Measurements from ENCODE around the gene LCE1D. TPM values are rescaled to one million over a fixed set of nuclear protein-coding genes. Genes with fewer than 3 reads are reported as not detected.

The LCE1D gene
- total RNA-seq, 1 experiment from 2014 or later: not detected

GRCh38 chr1:152756872-152757271, 39.6 kb upstream of the LCE1D start:
- ATAC-seq: no peak
- H3K27me3 ChIP-seq (ENCODE audit: insufficient read depth, low read length): peaks cover 37% of the 10 kb centered on the region; the same call in 1 of the 2 replicates
- no peak overlapping the region for H3K9ac ChIP-seq (ENCODE audit: low read length)
- ChIA-PET POLR2A (no interaction called here), RAD21 (ENCODE audit: low non-redundant PET in 1 of 2, low total read pairs in 2 of 2, uncharacterized antibody in 2 of 2, unreplicated experiment in 2 of 2) (no interaction called here), CTCF (no interaction called here)
- H3K36me3 ChIP-seq (ENCODE audit: control insufficient read depth in 1 of 2, insufficient read depth in 2 of 2, low read length in 2 of 2): no peaks in the 10 kb centered on the region
- no peak overlapping the region for H3K4me2 ChIP-seq (ENCODE audit: low read length)
- H4K20me1 ChIP-seq (ENCODE audit: insufficient read depth): no peaks in the 10 kb centered on the region
- H3K4me3 ChIP-seq (replicated peaks in 1 of 2; ENCODE audit: low read depth in 1 of 2, low read length in 2 of 2): no peak overlapping the region
- no peaks in the 10 kb centered on the region for H3K79me2 ChIP-seq (ENCODE audit: insufficient read depth, low read length)
- intact Hi-C loops (cut with micrococcal nuclease): no loop called here
- H3K9me3 ChIP-seq (ENCODE audit: control insufficient read depth in 1 of 2, insufficient read depth in 1 of 2, low read depth in 1 of 2, low read length in 2 of 2): no peaks in the 10 kb centered on the region
- no peak overlapping the region for H2AFZ ChIP-seq (ENCODE audit: low read depth, low read length, poor library complexity, severe bottlenecking)
- H3K4me1 ChIP-seq (ENCODE audit: control insufficient read depth in 1 of 2, insufficient read depth in 2 of 2, low read length in 2 of 2): no peaks in the 10 kb centered on the region
- no TSS peak for BruUV-seq (replicated peaks)
- no peak overlapping the region for H3K27ac ChIP-seq (ENCODE audit: low read depth, low read length)
- TF ChIP-seq CEBPB (IDR thresholded peaks at IDR 0.05; ENCODE audit: low read depth) (no peak), YY1 (IDR thresholded peaks at IDR 0.05; ENCODE audit: extremely low read depth, insufficient replicate concordance, low read depth, low read length) (no peak), SRF (IDR thresholded peaks at IDR 0.05; ENCODE audit: low read depth) (no peak)
- no peak for DNase-seq (ENCODE audit: low read depth, low spot score)
- H3K9me2 ChIP-seq (ENCODE audit: insufficient read depth): no peaks in the 10 kb centered on the region

GRCh38 chr1:152757747-152758146, 38.8 kb upstream of the LCE1D start, which contains the start of gene KPRP:
TSS of gene KPRP (plus strand) at chr1:152758025. CDS start at chr1:152759589, 1,564 bp downstream.
- Histone ChIP-seq H2AFZ (ENCODE audit: low read depth, low read length, poor library complexity, severe bottlenecking) (no peak within 1 kb of the TSS), H3K4me1 (ENCODE audit: control insufficient read depth in 1 of 2, insufficient read depth in 2 of 2, low read length in 2 of 2) (no peaks in the 10 kb centered on the region), H3K36me3 (ENCODE audit: control insufficient read depth in 1 of 2, insufficient read depth in 2 of 2, low read length in 2 of 2) (no peaks in the 10 kb centered on the region), H3K4me2 (ENCODE audit: low read length) (no peak within 1 kb of the TSS), H3K9me3 (ENCODE audit: control insufficient read depth in 1 of 2, insufficient read depth in 1 of 2, low read depth in 1 of 2, low read length in 2 of 2) (no peaks in the 10 kb centered on the region), H4K20me1 (ENCODE audit: insufficient read depth) (no peaks in the 10 kb centered on the region), H3K27ac (ENCODE audit: low read depth, low read length) (no peak within 1 kb of the TSS), H3K27me3 (ENCODE audit: insufficient read depth, low read length) (peaks cover 37% of the 10 kb centered on the region; the same call in 1 of the 2 replicates), H3K9me2 (ENCODE audit: insufficient read depth) (no peaks in the 10 kb centered on the region), H3K9ac (ENCODE audit: low read length) (no peak within 1 kb of the TSS), H3K79me2 (ENCODE audit: insufficient read depth, low read length) (no peaks in the 10 kb centered on the region), H3K4me3 (replicated peaks in 1 of 2; ENCODE audit: low read depth in 1 of 2, low read length in 2 of 2) (no peak within 1 kb of the TSS)
- ATAC-seq: no peak
- DNase-seq (ENCODE audit: low read depth, low spot score): no peak
- POLR2A ChIA-PET: no interaction called here
- RAD21 ChIA-PET (ENCODE audit: low non-redundant PET in 1 of 2, low total read pairs in 2 of 2, uncharacterized antibody in 2 of 2, unreplicated experiment in 2 of 2): no interaction called here
- no TSS peak for BruUV-seq (replicated peaks)
- TF ChIP-seq REST (IDR thresholded peaks at IDR 0.05; ENCODE audit: low read depth) (no peak), ZBTB33 (IDR thresholded peaks at IDR 0.05; ENCODE audit: extremely low read depth, insufficient replicate concordance, low read length) (no peak), TCF7L2 (IDR thresholded peaks at IDR 0.05; ENCODE audit: borderline replicate concordance, extremely low read depth, insufficient read depth, insufficient read length) (no peak), ZNF274 (IDR thresholded peaks at IDR 0.05; ENCODE audit: low read depth, low read length) (no peak), SRF (IDR thresholded peaks at IDR 0.05; ENCODE audit: low read depth) (no peak)
- CTCF ChIA-PET: no interaction called here
- intact Hi-C loops (cut with micrococcal nuclease): no loop called here

Data from HCT116 (cell line).